NCI-H2029 treated with DMSO at 0.1 percent for 48 hours (cell line): ENCODE data around the gene CSGALNACT2.

ENCODE experiments used
- DNase-seq: peaks from one replicate; lab custom pipeline; 2025; lab: John Stamatoyannopoulos, UW

CSGALNACT2 gene

GRCh38 chr10:43230101-43230908 is 92.1 kb downstream of the CSGALNACT2 start:
- DNase-seq: no peak

GRCh38 chr10:43230909-43231522 is 92.8 kb downstream of the CSGALNACT2 start:
- no peak for DNase-seq

- no peak for DNase-seq
Measured at GRCh38 chr10:43231523-43232078, 93.4 kb downstream of the CSGALNACT2 start.

GRCh38 chr10:43233601-43234430 is 95.6 kb downstream of the CSGALNACT2 start:
- DNase-seq: no peak

- no peak for DNase-seq
Measured at GRCh38 chr10:43234471-43235041, 96.3 kb downstream of the CSGALNACT2 start.
